GM23248 (cell line): Measurements from ENCODE around the gene TAS1R3.

ENCODE experiments used
- EZH2 ChIP-seq: fragments of 200-600 bp; sonication (generic); IDR thresholded peaks from 2 replicates; pipeline ENCODE4 v1.6.1; 2018; ENCODE audit warnings: antibody characterized with exemption, mild to moderate bottlenecking; ENCODE audit not compliant: insufficient read depth, poor library complexity, severe bottlenecking
- EZH2phosphoT487 ChIP-seq: fragments of 200-600 bp; sonication (generic); IDR thresholded peaks from 2 replicates; pipeline ENCODE4 v1.6.1; 2018; ENCODE audit warnings: antibody characterized with exemption, moderate library complexity, mild to moderate bottlenecking, low read depth; ENCODE audit not compliant: insufficient read depth

DNA sequence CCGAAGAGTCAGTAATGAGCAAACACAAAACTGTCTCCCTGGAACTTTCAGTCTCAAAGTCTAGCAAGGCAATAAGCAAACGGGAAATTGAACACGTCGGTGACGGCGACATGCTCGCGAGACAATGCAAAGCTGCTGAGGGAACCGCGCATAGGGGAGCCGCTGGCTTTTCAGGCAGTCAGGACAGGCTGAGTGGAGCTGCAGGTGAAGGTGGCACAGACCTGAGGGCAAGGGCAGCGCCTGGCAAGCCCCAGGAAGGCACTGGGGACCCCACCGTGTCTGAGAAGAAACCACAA, 11.5 kb upstream of the TAS1R3 start:
- no peak for TF ChIP-seq EZH2
- no peak for TF ChIP-seq EZH2phosphoT487
